ENCODE results near the gene STK32B.
"Not testable (repeated sequence)": the region's sequence is repeated elsewhere in the genome, so short reads cannot be mapped to it uniquely, and the experiment has no call there.

Gene STK32B

DNA sequence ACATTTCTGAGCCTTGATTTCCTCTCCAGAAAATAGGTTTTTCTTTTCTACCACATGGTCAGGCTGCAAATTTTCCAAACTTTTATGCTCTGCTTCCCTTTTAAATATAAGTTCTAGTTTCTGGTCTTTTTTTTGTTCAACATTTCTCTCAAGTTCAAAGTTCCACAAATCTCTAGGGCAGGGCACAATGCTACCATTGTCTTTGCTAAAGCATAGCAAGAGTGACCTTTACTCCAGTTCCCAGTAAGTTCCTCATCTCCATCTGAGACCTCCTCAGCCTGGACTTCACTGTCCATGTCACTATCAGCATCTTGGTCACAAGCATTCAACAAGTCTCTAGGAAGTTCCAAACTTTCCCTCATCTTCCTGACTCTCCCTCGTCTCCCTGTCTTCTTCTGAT lies 228.8 kb downstream of the STK32B start:
- not testable (repeated sequence) for DNase-seq

DNA sequence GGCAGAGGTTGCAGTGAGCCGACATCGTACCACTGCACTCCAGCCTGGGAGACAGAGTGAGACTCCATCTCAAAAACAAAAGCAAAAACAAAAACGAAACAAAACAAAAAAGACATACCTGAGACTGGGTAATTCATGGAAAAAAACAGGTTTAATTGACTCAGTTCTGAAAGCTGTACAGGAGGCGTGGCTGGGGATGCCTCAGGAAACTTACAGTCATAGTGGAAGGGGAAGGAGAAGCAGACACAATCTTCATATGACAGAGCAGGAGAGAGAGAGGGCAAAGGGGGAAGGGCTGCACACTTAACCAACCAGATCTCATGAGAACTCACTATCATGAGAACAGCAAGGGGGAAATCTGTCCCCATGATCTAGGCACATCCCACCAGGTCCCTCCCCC lies 229.5 kb downstream of the STK32B start:
- no peak for DNase-seq

DNA sequence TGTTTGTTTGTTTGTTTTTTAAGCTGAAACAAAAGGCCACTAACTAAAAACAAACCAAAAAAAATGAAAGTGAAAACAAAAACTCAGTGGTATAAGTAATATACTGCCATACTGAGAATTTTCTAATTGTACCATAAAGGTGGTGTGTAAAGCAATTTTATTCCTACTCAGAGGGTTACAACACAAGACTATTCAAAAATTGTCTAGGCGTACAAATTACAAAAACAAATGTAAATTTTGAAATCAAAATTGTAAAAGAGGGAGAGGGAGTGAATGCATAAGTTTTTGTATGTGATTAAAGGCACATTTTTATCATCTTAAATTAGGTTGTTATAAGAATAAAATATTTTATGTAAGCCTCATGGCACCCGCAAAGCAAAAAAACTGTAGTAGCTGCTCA lies 232.6 kb downstream of the STK32B start:
- DNase-seq, result no peak

DNA sequence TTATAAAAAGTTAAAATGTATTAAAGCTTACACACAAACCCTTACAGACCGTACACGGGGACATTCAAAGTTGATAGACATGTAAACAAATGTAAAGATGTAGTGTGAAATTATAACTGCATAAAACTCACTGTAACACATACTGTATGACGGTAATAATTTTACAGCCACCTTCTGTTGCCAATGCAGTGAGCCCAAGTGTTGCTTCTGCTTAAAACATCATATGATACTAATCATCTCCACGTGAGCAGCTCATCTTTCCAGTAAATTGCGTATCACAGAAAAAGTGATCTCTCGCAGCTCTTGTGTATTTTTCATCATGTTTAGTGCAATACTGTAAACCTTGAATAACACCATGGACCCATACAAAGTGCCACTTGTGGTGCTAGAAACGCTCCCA lies 233.2 kb downstream of the STK32B start:
- DNase-seq, result no peak

DNA sequence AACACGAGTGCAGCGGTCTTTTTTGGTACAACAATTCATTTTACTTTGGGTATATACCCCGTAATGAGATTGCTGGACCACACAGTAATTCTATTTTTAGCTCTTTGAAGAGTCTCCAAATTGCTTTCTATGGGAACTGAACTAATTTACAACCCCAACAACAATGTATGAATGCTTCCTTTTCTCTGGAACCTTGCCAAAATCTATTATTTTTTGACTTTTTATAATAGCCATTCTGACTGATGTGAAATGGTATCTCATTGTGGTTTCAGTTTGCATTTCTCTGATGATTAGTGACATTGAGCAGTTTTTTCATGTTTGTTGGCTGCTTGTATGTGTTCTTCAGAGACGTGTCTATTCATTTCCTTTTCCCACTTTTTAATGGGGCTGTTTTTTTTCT lies 240.8 kb downstream of the STK32B start:
- DNase-seq, result no peak

DNA sequence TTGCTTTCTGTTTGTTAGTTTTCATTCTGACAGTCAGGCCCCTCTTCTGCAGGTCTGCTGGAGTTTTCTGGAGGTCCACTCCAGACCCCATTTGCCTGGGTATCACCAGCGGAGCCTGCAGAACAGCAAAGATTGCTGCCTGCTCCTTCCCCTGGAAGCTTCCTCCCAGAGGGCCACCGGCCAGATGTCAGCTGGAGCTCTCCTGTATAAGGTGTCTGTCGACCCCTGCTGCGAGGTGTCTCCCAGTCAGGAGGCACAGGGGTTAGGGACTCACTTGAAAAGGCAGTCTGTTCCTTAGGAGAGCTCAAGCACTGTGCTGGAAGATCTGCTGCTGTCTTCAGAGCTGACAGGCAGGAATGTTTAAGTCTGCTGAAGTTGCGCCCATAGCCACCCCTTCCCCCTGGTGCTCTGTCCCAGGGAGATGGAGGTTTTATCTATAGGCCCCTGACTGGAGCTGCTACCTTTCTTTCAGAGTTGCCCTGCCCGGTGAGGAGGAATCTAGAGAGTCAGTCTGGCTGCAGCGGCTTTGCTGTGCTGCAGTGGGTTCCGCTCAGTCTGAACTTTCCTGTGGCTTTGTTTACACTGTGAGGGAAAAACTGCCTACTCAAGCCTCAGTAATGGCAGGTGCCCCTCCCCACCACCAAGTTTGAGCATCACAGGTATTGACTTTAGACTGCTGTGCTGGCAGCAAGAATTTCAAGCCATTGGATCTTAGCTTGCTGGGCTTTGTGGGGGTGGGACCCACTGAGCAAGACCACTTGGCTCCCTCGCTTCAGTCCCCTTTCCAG lies 246.9 kb downstream of the STK32B start:
- DNase-seq, result not testable (repeated sequence)

DNA sequence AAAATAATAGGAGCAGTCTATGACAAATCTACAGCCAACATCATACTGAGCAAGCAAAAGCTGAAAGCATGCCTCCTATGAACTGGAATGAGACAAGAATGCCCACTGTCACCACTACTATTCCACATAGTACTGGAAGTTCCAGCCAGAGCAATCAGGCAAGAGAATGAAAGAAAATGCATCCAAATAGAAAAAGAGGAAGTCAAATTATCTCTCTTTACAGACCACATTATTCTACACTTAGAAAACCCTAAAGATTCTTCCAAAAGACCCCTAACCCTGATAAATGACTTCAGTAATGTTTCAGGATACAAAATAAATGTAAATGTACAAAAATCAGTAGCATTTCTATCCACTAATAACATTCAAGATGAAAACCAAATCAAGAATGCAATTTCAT lies 249.0 kb downstream of the STK32B start:
- DNase-seq, result no peak

DNA sequence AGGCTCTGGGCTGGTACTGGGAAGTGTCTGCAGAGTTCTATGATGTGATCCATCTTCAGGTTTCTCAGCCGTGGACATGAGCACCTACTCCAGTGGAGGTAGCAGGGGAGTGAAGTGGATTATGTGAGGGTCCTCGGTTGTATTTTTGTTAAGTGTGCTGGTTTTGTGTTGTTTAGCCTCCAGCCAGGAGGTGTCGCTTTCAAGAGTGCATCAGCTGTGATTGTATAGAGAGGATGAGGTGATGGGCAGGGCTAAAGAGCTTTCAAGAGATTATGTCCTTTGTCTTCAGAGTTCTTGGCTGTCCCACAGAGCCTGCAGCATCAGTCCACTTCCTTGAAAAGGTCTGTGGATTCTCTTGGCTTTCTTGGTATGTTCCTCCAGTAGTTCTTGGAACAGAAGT lies 256.6 kb downstream of the STK32B start:
- DNase-seq, result no peak

DNA sequence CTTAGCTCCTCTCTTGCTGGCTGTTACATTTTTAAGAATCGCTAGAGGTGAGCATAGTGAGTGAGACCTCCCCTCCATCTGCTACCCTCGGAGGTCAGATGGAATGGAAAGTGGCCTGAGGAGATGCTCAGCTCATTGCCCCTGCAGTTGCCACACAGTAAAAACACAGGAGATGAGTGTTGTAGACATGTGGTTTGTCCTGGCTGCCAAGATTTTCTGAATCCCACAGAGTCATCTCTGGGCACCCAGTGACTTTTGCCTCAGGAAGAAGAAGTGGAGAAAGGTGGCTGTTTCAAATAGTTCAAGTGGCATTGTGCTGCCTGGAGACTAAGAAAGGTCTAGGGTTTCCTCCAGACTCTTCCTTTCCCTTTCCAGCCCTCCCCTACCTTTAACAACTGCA lies 271.0 kb downstream of the STK32B start:
- no peak for DNase-seq

DNA sequence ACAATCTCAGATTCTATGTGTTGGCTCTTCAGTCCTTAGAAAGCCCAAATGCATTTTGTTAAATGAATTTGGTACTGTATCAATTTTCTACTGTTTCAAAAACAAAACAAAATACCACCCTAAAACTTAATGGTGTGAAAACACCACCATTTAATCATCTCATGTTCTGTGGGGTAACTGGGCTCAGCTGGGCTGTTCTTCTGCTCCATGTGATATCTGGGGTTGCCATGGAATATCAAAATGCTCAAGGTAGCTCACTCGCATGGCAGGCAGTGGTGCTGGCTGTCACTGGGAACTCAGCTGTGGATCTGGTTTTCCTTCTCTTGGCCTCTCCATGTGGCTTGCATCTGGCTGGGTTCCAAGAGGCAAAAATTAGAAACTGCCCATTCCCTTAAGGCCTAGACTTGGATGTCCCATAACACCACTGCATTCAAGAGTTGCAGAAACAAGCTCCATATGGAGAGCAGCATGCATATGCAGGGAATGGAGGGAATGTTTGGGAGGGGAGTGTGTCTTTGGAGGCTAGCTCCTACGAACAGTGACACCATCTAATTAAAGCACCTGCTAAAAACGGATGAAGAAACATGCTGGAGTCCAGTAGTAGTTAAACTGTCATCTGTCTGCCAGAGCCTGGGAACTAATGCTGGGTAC lies 279.2 kb downstream of the STK32B start:
- DNase-seq, result no peak

DNA sequence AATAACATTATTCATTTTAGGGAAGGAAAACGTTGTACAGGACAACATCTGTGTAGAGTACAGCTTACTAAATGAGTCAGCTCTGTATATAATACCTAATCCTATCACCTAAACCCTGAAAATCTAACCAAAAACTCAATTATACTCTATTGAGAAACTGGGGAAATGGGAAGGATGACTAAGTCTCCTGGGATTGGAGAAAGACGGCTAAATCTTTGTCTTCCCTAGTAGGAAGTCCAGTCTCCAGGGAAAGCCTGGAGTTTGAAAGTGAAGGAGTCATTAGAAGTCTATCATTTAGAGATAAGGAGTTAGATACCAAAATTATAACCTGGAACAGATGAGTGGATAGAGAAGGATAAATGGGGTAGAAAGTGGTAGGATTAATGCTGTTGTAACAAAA lies 286.5 kb downstream of the STK32B start:
- DNase-seq, result no peak

DNA sequence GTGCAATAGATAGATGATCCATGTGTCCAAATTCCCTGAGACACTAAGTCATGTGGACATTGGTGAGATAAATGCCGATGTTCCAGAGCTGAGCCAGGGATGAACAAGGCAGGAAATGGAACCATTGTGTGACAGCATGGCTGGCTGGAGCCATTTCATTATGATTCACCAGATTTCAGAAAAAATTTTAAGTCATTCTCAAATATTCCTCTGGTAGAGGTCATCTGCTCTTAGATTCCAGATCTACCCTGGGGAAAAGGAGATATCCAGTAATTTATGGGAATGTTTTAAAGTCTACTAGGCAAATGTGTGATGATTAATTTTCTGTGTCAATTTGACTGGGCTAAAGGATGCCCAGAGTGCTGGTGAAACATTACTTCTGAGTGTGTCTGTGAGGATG lies 287.3 kb downstream of the STK32B start:
- DNase-seq, result no peak

DNA sequence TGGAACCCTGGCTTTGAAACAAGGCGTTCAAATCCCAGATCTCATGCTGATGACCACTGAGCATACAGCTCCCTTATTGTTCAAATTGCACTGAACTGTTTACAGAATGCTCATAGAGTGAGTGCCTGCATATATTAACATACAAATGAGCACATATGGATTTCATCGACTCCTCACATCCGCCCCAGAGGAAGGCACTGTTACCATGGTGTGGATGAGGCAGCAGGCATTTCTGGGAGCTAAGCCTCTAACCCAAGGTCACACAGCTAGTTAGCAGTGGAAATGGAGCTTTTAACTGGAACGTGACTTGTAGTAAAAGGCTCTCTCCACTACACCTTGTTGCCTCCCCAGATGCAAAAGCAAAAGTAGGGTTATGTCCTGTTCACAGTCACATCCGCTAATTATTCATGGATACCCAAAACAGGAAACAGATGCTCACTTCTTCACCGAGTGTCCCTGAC lies 289.7 kb downstream of the STK32B start:
- no peak for DNase-seq

DNA sequence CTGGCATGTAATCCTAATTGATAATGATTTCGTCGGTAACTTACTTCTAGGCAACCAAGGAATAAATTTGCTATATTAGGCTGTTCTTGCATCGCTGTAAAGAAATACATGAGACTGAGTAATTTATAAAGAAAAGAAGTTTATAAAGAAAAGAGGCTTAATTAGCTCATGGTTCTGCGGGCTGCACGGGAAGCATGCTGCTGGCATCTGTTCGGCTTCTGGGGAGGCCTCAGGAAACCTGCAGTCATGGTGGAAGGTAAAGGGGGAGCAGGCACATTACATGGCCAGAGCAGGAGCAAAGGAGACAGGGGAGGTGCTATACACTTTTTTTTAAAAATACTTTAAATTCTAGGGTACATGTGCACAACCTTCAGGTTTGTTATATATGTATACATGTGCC lies 290.2 kb downstream of the STK32B start:
- DNase-seq, result no peak

DNA sequence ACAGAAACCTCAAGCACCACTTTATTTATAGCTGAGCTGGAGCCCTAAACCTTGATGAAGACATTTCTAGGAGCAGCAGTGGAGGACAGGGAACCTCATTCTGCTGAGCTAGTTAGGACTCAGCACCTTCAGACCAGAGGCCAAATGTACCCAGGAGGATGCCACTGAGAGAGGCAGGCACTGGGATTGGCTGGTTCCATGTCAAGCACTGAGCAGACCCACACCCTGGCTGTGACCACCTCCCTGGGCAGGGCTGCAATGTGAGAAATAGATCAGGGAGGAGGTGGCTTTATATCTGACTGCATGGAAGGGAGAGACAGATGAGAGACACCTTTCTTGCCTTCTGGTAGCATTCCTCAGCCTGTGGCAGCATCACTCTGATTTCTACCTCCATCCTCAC lies 304.6 kb downstream of the STK32B start:
- no peak for DNase-seq

DNA sequence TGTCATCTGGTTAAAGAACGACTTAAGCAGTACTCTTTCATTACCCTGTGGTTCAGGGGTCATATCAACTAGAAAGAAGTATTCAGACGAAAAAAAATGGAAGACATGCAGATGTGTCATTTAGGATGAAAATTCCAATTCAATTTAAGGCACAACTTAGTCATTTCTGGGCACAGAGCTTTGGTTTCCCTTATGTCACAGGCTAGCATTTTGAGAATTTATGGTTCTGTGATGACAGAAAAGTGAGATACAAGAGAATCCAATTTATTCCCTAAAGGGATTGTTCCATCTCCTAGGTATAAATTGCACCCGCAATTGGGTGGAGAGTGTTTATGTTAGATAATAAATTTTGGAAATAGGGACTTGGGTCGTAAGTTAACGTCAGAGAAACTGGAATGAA lies 306.6 kb downstream of the STK32B start:
- DNase-seq, result no peak

DNA sequence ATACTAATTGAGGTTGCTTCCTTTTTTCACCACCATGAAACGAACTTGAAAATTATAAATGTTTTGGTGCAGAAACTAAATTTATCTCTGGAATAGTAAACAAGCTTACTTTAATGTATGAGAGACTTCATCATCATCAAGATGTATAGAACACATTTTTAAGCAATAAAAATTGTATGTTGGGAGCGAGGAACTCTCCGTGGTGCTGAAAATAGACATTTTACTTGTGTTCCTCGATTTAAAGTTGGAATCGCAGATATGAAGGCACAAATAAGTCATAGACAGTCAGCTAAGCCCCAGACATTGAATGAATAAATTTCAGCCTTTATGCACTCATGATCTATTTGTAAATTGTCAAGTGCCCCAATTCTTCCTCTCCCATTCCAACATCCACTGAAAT lies 310.7 kb downstream of the STK32B start:
- DNase-seq, result no peak

DNA sequence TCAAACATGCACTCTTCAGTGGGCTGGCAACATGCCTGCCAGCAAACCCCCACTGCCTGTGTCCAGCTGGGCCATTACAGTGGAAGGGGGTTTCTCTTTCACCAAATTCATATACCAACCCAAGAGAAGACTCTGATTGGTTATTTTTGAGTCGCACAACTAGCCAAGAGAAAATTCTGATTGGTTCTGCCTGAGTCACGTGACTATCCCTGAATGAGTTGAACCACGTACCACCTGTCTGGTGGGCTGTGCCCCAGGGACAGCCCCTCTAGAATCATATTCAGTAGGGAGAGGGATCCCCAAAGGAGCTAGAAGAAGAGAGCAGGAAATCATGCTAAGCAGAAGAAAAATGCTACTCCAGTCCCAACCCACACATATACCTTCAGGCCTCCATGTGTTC lies 313.1 kb downstream of the STK32B start:
- no peak for DNase-seq

DNA sequence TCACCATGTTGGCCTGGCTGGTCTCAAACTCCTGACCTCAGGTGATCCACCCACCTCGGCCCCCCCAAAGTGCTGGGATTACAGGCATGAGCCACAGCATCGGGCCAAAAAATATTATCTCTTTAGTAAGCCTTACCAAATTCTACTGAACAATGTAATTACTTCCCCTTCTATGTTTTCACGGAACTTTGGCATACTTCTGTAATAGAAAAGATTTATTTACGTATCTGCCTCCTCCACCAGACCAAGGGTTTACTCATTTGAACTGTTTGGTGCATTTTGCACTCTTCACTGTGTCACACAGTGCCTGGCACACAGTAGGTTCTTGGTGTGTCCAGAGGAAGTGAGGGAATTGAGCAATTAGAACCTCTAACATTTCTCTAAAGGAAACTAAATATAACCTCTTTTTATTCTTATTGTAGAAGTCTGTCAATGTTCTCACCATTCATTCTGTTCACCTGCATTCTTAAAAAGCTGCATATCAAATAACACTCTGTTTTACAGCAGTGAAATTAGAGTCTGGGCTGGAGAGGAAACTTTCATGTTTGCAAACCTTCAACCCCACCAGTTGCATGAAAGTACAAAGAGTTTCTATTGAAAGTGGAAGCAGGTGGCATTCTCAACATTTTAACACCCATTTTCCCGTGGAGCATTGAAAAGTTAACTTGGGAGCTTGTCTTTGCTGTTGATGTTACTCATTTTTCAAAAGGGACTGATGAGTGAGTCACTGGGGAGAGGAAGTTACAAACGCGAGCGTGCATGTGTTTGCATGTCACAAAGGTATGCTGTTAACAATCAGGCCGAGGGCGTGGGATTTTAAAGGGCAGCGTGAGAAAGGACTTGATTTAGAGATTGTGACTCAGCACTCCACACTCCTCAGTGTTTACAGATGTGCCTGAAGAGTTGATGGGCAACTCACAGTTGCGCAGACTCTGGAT lies 314.1 kb downstream of the STK32B start:
- no peak for DNase-seq

DNA sequence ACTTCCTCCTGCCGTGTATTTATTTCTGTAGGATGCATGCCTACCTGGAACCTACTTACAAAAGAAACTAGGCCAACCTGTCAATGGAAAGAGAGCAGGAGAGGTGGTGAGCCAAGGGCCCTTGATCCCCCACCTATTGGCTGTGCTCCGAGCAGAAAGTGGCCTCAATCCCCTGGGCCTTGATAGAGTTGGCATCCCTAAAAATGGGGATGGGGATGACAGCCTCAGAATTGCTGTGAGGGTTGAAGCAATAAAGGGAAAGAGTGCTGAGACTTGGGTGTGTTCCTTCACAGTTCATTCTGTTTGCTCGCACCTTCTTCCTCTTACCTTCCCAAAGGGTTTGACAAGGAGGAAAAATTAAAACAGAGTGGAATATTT lies 314.7 kb downstream of the STK32B start:
- DNase-seq, result no peak

DNA sequence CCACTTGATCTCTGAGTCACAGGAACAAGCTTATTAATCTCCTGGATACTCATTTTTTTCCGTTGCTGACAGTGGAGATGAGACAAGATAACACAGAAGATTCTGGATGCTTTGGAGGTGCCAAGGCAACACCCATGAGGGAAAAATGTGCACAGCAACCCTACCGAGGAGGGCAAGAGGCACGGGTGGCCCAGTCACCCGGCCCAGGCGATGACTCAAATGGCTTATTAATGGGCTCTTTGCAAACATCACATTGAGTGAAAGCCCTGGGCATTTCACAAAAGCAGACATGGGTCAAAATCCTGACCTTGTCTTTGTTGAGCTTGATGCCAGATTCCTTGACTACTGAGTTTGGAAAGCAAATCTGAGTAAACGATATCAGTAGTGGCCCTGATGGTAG lies 315.1 kb downstream of the STK32B start:
- no peak for DNase-seq

DNA sequence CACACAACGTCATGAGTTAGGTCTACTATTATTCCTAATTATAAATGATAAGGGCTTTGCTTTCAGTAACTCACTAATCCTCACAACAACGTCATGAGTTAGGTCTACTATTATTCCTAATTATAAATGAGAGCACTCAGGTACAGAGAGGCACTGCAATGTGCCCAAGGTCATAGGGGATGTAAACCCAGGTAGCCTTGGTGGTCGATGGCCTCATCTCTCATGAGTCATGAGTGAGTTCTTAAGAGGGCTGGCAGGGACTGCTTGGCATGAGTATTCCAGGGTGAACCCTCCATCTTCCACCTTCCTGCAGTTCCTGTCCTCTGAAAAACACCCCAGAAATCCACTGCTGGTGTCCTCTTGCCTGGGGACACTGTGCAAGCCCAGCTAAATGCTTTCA lies 317.1 kb downstream of the STK32B start:
- no peak for DNase-seq

DNA sequence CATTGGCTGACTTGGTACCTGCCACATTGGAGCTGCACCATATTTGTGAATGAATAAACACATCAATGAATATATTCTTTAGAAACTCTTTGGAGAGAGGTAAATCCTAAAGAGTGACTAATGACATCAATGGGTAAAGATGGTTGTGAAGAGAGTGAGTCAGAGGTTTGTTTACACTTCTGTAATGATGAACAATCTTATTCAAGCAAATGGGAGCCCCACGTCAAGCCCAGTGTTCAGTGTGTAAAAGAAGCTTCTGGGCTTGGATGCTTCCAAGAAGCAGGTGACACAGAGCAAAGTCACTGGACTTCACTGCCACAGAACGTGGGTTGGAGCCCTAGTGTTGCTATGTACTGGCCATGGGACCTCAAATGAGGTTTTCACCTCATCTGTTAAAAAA lies 319.0 kb downstream of the STK32B start:
- DNase-seq, result no peak
